Putamen (tissue), 1 donor: ENCODE data around the gene YJEFN3.

Experiments used
- DNase-seq: peaks from one replicate; pipeline ENCODE4 v3.0.0-alpha.2; 2016; ENCODE audit warnings: low spot score

The YJEFN3 gene

DNA sequence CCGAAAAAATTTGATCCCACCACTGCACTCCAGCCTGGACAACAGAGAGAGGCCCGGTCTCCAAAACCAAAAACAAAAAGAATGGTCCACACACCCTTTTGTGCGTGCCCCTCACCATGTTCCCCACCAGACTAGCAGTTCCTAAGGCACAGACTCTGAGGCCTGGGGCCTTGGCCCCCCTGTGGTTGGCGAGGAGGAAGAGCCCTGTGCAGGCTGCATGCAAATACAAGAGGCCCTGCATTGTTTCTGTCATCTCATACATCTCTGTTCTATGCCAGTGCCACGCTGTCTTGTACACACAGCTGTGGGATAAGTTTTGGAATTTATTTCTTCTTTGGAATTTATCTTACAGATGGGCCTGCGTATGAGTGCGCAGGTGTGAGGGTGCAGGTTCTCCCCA is 4.7 kb upstream of the YJEFN3 start:
- DNase-seq, result no peak

DNA sequence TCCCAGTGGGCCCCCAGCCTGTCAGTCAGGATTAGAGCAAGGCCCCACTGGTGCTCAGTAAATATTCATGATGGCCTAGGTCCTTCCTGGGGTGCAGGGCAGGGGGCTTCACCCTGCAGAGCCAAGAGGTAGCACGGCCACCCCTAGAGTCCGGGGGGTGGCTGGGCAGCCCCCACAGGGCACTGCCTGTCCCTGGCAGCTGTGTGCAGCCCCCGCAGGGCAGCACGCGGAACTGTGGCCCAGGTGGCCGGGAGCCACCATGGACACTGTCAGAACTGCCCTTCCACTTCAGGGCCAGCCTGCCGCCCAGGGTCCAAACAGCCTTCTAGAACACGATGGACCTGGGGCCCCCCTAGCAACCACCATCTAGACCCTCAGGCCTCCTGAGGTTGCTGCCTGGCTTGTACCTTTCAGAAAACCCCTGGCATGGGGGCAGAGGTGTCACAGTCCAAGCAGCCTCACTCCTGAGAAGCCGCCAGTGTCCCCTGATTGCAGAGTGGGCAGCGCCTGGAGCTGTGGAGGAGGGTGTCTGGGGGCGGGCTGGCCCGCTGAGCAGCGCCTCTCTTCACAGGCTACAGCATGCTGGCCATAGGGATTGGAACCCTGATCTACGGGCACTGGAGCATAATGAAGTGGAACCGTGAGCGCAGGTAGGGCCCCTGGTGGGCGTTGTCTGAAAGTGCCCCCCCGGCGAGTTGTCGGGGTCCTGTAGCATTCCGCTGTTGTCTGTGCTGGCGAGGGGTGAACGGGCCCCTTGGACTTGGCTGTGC is 2.9 kb upstream of the YJEFN3 start:
- no peak for DNase-seq

DNA sequence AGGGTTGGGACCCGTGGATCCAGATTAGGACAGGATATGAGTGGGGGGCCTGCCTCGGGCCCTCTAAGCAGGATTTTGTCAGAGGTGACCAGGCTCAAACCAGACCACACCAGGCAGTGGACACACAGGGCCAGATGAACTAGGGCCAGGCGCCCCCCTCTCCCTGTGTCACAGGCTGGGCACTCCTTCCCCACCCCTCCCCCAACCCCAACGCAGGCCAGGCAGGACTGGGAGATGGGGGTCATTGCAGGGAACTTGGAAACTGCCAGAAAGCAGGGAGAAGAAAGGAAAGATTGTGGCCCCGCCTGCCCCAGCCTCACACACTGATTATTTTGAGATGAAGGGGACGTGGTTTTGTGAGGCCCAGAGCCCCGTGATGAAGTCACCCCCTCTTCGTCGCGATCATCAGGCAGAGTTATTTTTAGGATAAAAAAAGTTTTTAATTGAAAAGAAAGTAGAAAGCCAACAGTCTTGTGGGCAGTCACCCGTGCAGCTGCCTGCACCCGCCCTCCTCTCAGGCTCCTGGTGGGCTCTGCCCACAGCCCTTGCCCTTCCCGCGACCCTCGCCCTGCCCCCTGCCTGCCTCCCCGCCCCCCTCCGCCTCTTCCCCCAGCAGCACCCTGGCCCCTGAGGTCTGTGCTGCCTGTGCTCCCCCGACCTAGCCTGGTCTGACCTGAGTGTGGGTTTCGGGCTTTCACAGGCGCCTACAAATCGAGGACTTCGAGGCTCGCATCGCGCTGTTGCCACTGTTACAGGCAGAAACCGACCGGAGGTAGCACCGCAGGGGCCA is 1.9 kb upstream of the YJEFN3 start:
- no peak for DNase-seq

DNA sequence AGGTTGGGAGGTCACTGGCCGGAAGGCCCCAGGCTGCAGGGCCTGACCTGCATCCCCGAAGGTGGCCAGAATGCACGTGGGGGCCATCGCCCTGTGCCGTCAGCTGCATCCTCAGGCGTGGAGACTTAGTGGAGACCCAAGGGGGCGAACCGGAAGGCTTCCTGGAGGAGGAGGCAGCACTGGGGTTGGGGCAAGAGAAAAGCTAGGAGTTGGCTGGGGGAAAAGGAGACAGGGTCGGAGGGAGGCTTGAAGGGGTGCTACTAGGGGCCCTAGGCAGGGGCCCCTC is 1.4 kb upstream of the YJEFN3 start:
- no peak for DNase-seq

DNA sequence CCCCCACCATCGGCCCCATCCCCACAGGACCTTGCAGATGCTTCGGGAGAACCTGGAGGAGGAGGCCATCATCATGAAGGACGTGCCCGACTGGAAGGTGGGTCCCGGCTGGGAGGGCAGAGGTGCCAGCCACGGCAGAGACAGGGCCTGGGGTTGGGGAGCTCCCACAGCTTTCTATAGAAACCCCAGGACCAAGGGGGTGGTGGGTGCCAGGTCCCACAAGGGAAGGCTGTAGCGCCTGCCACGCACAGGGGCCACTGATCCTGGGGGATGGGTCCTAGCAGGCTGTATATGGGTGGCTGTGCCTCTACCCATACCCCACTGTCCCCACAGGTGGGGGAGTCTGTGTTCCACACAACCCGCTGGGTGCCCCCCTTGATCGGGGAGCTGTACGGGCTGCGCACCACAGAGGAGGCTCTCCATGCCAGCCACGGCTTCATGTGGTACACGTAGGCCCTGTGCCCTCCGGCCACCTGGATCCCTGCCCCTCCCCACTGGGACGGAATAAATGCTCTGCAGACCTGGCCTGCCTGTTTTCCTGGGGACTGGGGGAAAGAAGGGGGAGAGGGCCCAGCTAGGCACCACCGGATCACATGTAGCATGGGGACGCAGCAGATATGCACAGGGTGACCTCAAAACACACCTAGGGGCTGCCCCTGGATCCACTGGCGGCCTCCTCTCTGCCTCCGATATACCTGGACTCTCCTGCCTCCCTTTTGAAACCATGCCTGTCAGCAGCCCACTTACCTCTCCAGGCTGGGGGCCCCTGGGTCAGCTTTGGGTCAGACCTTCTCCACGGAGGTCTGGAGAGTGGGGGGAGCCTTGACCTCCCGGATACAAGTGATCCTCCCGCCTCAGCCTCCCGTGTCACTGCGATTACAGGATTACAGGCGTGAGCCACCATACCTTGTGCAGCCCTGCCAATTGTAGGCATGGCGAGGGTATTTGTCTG is 761 bp upstream of the YJEFN3 start:
- no peak for DNase-seq

DNA sequence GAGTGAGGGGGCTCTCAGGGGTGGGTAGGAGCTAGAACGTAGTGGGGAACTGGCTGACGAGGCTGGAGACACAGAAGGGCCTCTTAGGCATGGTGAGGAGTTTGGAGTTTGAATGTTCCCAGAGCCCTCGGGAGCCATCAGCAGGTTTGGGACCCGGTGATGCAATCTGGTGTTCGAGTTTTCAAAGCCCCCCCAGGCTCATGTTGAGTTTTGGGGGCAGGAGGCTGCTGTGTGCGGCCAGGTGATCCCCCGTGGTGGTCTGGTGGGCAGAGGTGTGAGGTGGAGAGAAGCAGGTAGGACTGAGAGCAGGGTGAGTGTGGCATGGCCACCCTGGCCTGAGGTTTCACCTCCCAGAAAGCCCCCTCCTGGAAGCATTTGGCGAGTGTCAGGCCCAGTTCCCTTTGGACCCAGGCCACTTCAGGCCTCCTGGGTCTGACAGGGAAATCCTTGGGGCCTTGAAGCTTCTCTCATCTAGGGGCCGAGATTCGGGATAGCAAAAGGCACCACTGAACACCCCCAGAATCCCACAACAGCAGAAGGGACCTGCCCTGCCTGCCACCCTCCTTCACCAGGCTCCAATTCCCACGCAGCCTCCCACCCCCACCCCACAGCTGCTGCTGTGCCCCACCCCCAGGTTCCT is 1.2 kb downstream of the YJEFN3 start:
- peak; percentile 31 for DNase-seq

DNA sequence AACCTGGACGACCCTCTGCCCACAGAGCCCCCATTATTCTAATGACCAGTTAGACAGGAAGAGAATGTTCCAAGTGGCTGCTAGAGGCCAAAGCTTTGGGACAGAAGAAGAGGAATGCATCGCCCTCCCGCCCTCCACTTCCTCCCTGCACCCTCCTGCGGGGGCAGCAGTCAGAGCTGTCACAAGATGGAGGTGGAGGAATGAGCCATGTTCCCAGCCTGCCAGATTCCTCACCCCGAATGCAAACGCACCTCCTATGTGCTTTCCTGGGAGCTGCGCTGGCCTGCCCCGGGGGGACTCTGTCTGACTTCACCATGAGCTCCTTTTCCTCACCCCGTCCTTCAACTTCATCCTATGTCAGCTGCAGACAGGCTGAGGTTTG is 1.7 kb downstream of the YJEFN3 start:
- DNase-seq, result peak; percentile 70

DNA sequence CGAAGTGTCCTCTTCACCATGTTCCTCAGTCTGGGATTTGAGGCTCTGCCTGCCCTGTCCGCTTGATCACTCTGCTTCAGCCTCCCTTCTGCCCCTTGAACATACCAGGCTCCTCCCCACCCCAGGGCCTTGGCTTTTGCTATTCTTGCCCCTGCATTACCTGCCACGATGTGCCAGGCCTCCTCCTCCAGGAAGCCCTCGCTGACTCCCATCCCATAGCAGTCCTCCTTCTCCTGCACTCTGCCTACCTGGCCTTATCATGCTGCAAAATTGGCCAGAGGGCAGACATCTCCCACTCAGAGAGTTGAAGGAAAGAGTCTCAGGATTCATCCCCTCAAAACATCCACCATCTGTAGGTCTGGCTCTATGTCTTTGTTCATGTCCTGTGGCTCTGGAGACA is 2.2 kb downstream of the YJEFN3 start:
- no peak for DNase-seq

DNA sequence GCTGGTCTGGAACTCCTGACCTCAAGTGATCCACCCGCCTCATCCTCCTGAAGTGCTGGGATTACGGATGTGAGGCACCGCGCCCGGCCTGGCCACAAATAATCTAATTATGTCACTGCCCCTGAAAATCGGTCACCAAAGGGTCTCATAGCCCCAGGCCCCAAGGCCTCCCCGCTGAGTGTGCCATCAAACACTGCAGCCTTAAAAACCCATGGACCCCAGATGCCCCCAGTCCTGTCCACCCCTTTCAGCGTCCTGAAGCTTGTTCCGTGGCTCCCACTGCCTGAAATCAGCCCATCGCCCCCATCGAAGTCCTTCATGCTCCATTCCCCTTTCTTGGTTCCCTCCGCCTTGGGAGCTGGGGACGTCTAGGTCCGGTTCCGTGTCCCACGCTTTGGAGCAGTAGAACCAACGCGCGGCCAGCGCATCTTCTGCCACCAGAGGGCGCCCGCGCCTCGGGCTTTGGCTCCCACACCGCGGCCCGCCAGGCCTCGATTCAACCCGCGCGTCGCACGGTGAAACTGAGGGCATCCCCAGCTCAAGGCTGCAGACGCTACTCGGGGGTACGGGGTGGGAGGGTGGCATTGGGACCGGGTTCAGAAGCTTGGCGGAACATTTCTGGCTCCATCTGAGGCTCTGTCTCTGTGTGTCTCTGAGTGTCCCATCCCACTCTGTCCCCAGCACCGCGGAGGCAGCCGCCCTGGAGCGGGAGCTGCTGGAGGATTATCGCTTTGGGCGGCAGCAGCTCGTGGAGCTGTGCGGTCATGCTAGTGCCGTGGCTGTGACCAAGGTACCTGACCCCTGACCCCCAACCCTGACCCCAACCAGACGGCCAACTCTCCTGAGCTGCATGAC is 3.5 kb downstream of the YJEFN3 start:
- DNase-seq, result peak; percentile 64

DNA sequence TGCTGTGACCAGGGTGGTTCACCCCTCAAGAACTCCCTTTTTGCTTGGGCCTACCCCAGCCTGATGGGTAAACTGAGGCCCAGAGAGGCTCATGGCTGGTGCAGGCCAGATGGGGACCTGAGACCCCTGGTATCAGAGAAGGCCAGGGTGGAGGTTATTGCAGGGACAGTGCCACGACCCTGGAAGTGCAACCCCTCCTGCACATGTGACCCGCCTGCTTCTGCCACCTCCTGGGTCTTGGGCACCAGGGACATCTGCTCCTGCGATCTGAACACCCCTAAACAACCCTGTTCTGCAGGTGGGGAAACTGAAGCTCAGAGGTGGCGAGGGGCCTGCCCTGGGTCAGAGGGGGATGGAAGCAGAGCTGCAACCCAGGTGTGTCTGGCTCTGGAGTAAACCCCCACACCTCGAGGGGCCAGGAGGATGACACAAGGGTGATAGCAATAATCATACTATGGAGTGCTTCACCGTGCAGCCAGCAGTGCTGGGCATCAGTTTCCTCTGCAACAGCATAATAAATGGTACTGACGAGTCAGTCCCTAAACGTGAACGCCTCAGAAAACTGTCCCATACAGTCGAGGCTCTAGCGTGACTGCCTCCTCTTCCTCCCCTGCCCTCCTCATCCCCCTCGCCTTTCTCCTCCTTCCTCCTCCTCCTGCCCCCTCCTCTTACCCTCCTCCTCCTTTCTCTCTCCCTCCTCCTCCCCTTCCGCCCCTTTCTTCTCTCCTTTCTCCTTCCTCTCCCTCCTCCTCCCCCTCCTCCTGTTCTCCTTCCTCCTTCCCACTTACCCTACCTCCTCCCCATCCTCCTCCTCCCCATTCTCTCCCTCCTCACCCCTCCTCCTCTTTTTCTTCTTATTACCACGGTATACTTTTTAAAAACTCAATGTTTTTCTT is 4.3 kb downstream of the YJEFN3 start:
- DNase-seq, result no peak

DNA sequence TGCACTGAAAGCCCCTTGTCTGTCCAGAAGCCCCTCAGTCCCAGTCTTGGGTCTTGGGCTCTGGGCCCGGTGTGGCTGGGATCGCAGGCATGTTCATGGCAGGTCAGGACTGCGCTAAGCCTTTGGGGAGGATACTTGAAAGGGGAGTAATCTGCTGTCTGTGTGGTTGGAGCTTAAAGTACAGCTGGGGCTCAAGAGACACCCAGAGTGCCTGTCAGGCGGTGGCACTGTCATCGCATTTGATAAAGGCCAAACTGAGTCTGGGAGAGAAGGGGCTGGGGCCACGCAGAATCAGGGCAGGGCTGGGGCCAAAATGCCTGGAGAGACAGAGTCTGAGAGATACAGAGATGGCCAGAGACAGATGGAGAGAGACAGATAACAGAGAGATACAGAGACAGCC is 5.1 kb downstream of the YJEFN3 start:
- DNase-seq, result no peak

DNA sequence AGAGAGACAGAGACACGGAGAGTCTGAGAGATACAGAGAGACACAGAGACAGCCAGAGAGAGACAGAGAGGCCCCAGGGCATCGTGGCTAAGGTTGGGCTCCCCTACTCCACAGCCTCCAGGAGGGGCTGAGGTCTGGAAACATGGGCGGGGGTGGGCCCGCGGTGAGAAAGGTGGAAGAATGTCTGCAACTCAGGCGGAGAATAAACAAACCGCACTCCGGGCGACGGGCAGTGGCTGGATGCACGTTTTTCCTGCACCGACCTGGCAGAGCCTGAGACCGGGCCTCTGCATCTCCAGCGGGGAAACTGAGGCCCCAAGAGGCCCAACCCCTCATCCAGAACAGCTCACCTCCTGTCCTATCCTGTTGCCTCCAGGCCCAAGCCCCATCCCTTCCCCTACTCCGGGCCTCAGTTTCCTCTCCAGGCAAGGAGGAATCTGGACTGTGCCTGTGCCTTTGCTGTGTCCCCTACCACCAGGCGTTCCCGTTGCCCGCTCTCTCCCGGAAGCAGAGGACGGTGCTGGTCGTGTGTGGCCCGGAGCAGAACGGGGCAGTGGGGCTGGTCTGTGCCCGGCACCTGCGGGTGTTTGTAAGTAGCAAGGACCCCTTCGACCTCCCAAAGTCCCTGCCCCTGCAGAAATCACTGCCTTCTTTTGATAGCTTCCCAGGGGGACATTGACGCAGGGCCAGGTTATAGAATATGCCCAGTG is 6.0 kb downstream of the YJEFN3 start:
- no peak for DNase-seq

DNA sequence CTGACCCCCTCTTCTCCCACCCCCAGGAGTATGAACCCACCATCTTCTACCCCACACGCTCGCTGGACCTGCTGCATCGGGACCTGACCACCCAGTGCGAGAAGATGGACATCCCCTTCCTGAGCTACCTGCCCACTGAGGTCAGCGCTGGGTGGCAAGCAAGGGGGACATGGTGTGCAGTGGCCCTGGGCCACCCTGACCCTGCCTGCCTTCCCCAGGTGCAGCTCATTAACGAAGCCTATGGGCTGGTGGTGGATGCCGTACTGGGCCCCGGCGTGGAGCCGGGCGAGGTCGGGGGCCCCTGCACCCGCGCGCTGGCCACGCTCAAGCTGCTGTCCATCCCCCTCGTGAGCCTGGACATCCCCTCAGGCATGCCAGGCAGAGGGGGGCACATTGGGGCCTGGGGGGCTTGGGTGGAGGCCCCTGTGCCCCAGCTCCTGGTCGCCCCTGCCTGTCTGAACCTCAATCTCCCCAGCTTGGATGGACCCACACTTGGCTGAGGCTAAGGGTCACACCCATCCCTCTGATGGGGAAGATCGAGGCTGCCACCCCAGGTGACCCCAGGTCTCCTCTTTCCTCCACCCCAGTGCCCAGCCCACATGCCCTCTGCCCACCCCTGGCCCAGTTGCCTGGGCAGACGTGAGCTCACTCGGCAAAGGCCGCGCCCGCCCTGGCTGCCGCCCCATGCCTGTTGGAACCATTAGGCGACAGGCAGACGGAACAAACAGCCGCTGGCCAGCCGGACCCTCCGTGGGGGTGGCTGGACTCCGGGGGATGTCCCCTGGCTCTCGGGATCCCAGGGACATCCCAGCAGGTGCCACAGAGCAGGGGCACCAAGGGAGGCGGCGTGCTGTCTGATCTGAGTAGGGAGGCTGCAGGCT is 6.8 kb downstream of the YJEFN3 start:
- DNase-seq, result no peak

DNA sequence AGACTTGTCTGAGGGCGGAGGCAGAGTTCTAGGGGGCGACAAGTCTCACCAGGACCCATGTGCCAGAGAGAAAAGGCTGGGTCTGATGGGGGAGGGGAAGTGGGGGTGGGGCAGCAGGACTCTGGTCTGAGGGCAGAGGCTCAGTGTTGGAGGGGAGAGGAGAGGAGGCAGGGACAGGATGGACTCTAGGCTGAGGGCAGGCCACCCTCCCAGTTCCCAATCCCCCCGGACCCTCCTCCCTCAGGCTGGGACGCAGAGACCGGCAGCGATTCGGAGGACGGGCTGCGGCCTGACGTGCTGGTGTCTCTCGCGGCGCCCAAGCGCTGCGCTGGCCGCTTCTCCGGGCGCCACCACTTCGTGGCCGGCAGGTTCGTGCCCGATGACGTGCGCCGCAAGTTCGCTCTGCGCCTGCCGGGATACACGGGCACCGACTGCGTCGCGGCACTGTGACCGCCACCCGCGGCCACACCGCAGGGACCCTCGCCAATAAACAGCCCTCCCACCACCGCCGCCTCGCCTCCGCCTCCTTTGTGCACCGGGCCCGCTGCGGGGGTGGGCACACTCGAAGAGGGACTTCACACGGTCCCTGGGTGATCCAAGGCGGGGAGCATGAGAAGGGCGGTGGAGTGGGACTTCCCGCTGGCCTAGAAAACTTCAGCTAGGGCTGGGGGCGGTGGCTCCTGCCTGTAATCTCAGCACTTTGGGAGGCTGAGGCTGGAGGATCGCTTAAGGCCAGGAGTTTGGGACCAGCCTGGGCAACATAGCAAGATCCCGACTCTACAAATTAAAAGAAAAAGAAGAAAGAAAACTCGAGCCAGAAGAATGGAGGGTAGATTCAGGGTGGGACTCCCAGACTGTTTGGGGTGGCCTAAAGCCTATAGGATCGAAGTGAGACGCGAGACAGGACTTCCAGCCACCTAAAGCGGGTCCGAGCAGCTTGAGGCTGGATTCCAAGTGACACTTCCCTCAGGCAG is 8.7 kb downstream of the YJEFN3 start:
- DNase-seq, result no peak

DNA sequence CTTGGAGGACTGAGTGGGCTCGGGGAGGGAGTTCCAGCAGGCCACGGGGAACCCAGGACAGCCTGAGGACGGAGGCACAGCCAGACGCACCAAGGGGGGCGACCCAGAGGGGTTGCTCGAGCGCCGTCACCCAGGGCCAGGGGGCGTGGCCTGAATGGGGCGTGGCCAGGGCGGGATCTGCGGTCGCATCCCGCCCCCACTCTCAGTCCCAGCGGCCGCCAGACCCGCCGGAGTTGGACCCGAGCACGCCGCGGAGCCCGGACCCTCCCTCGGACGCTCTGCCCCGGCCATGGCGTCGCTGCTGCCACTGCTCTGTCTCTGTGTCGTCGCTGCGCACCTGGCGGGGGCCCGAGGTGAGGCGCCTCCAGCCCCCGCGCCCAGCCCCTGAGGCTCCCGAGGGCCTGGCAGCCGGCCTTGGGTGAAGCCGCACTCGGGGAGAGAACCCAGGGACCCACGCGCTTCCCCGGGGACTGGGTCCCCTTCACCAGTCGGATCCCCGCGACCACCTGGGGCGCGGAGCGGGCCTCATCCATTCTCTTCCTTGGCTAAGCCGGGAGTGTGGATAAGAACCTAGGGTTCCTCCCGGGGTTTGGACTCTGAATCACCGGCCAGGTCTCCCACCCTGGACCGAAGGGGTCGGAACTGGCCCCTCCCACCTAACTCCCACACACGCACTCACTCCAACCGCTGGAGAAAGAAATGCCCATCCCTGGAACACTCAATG is 9.5 kb downstream of the YJEFN3 start, which contains the start of gene CILP2:
TSS of gene CILP2 (plus strand) at position 205 of the 724 bp plus-strand sequence. CDS start at position 290, 85 bp downstream.
- no peak for DNase-seq

DNA sequence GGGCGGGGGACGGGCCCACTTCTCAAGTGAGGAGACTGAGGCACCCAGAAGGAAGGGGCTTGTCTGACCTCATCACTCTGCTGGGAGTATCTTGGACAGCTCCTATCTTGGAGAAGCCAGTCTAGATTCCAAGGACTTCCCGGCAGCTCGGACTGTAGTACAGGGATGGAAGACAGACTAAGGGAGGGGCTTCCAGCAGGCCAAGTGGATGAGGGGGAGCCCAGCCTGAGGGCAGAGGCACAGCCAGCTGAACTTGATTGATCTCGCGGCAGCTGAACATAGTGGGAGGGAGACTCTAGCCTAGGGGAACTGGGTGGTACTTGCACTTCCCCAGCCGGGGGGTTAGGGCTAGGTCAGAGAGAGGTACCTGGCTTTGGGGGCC is 10.1 kb downstream of the YJEFN3 start:
- no peak for DNase-seq

DNA sequence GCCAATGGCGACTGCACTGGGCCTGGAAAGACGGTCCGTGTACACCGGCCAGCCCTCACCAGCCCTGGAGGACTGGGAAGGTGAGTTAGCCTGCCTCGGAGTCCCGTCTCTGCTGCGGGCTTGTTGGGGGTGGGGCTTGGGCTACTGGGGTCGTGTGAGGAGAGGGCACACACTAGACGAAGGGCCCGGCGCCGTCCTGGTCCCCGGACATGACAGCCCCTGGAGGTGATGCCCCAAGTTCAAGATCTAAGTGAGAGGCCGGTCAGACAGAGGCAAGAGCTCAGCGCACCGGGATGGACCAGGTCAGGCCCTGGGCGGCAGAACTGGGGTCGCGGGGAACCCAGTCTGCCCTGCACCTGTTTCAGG is 11.0 kb downstream of the YJEFN3 start:
- no peak for DNase-seq
